Neural progenitor cell (in vitro differentiated cells): ENCODE data around the gene ROBO2.

Experiments used
- EZH2 ChIP-seq: fragments of 200-600 bp; sonication (generic); IDR thresholded peaks from 2 replicates; pipeline ENCODE4 v1.6.1; 2017; ENCODE audit warnings: antibody characterized with exemption, mild to moderate bottlenecking, moderate library complexity
- TF ChIP-seq, protein P1 (sequence below): fragments of 200-600 bp; sonication (generic); IDR thresholded peaks from 2 replicates; pipeline ENCODE4 v1.5.1; 2017; ENCODE audit warnings: antibody characterized with exemption, mild to moderate bottlenecking

DNA sequence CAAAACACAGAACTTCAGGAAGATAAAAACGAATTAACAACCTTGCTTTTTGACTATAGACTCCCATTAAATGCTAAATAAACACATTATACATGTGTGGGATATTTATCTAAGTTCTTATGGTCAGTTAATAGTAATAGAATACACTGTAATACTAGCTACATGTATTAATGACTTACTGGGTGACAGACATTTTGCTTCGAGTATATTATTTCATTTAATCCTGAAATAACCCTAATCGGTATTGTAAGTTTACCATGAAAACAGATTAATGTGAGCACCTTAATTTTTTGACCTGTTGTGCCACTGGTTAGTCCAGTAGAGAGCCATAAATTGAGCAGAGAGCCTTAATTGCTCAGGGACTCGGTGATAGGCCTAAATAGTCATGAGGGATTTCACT lies 151.1 kb downstream of the ROBO2 start:
- no peak for TF ChIP-seq EZH2
- TF ChIP-seq, protein P1, sequence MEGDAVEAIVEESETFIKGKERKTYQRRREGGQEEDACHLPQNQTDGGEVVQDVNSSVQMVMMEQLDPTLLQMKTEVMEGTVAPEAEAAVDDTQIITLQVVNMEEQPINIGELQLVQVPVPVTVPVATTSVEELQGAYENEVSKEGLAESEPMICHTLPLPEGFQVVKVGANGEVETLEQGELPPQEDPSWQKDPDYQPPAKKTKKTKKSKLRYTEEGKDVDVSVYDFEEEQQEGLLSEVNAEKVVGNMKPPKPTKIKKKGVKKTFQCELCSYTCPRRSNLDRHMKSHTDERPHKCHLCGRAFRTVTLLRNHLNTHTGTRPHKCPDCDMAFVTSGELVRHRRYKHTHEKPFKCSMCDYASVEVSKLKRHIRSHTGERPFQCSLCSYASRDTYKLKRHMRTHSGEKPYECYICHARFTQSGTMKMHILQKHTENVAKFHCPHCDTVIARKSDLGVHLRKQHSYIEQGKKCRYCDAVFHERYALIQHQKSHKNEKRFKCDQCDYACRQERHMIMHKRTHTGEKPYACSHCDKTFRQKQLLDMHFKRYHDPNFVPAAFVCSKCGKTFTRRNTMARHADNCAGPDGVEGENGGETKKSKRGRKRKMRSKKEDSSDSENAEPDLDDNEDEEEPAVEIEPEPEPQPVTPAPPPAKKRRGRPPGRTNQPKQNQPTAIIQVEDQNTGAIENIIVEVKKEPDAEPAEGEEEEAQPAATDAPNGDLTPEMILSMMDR = no peak
